Measurements from ENCODE around the gene KCTD13. TPM values are rescaled to one million over a fixed set of nuclear protein-coding genes. Genes with fewer than 3 reads are reported as not detected.
A peak's percentile ranks its signal among the peaks of the same experiment; 100 is the strongest.

KCTD13 gene
- polyA plus RNA-seq, 2 of the 4 experiments (the other 2 are of a cell fraction), result 12.7 to 14.6 TPM

GRCh38 chr16:29903590-29903989, 22.4 kb downstream of the KCTD13 start:
- no peaks in the 10 kb centered on the region for H3K9me3 ChIP-seq
- H3K27ac ChIP-seq, result no peak overlapping the region
- no peak overlapping the region for H3K4me3 ChIP-seq
- no peak for TF ChIP-seq TP53 (CRISPR knock-in tag; IDR thresholded peaks at IDR 0.05)
- TF ChIP-seq NFE2L2 (conservative IDR thresholded peaks at IDR 0.05; ENCODE audit: low read length), result no peak
- no peak for TF ChIP-seq ELK1 (IDR thresholded peaks at IDR 0.05; ENCODE audit: low read depth, low read length)
- TF ChIP-seq PHF8 (IDR thresholded peaks at IDR 0.05; ENCODE audit: borderline replicate concordance, low read depth), result no peak
- TF ChIP-seq CEBPB (IDR thresholded peaks at IDR 0.05), result no peak
- no peak for TF ChIP-seq GATA3 (IDR thresholded peaks at IDR 0.05; ENCODE audit: borderline replicate concordance)
- no peak for TF ChIP-seq RAD21 (conservative IDR thresholded peaks at IDR 0.05 in 1 of 2, IDR thresholded peaks at IDR 0.05 in 1 of 2)
- ATAC-seq, result no peak
- no peak for DNase-seq (ENCODE audit: low read depth in 1 of 2, low spot score in 1 of 2)
- peaks cover 15% of the 10 kb centered on the region for H3K4me1 ChIP-seq
- ChIA-PET CTCF (interaction anchor here (1.4 to 5.4 kb wide), 3 partner anchors 12 to 101 kb away, joined by 4 to 41 read pairs (median 12); partner anchors contain the start of gene KCTD13), POLR2A (no interaction called here)
- WGBS (ENCODE audit: missing lambda C conversion rate), result 94% methylated on average over 4 of the region's 4 CpGs
- FAIRE-seq, result no peak
- no peak overlapping the region for H3K4me2 ChIP-seq

GRCh38 chr16:29901607-29901945, 24.4 kb downstream of the KCTD13 start:
- no peak for DNase-seq (ENCODE audit: low read depth in 1 of 2, low spot score in 1 of 2)
- WGBS (ENCODE audit: missing lambda C conversion rate), result 89% methylated on average over 18 of the region's 19 CpGs
- Histone ChIP-seq H3K4me3 (peak overlapping the region; percentile 68; the same call in 2 of the 3 replicates), H3K4me2 (peak overlapping the region; percentile 98), H3K4me1 (peaks cover 16% of the 10 kb centered on the region), H3K9me3 (no peaks in the 10 kb centered on the region), H3K27ac (peak overlapping the region in 1 of 2 experiments; percentile 88; a peak in 3 of 6 replicates)
- TF ChIP-seq FOXS1 (CRISPR knock-in tag; IDR thresholded peaks at IDR 0.05), result no peak
- no peak for TF ChIP-seq EHF (CRISPR knock-in tag; IDR thresholded peaks at IDR 0.05)
- TF ChIP-seq SMC3 (IDR thresholded peaks at IDR 0.05), result no peak
- TF ChIP-seq ZC3H11A (IDR thresholded peaks at IDR 0.05), result no peak
- TF ChIP-seq EHMT2 (IDR thresholded peaks at IDR 0.05; ENCODE audit: low read depth), result no peak
- no peak for TF ChIP-seq POLR2AphosphoS2 (conservative IDR thresholded peaks at IDR 0.05; ENCODE audit: low read length)
- ChIA-PET CTCF (interaction anchor here (0.6 to 5.4 kb wide), 11 partner anchors 8 to 201 kb away, joined by 3 to 41 read pairs (median 4); no protein-coding TSS in a partner anchor), POLR2A (interaction anchor here (0.8 kb wide), 1 partner anchor 72 kb away, joined by 3 read pairs; the partner anchor contains the start of gene TAOK2)
- no peak for FAIRE-seq
- ATAC-seq, result no peak

- no peak for FAIRE-seq
- 75% methylated on average over 31 of the region's 31 CpGs for WGBS (ENCODE audit: missing lambda C conversion rate)
- peak in 1 of 2 experiments; percentile 0; a peak in 2 of 6 replicates for ATAC-seq
These were observed 25.0 kb downstream of the KCTD13 start for GRCh38 chr16:29900888-29901606.

More at GRCh38 chr16:29900888-29901606, 25.0 kb downstream of the KCTD13 start:
- H3K4me2 ChIP-seq, result peak overlapping the region; percentile 98
- peak overlapping the region; percentile 80 to 88 for H3K27ac ChIP-seq
- no peak for TF ChIP-seq ESRRA (IDR thresholded peaks at IDR 0.05; ENCODE audit: borderline replicate concordance, low read length)
- no peak for TF ChIP-seq CBX8 (IDR thresholded peaks at IDR 0.05)
- no peak for TF ChIP-seq ZSCAN20 (CRISPR knock-in tag; IDR thresholded peaks at IDR 0.05)
- TF ChIP-seq POLR2AphosphoS2 (conservative IDR thresholded peaks at IDR 0.05; ENCODE audit: low read length), result no peak
- TF ChIP-seq ATOH8 (CRISPR knock-in tag; IDR thresholded peaks at IDR 0.05; ENCODE audit: low read depth), result no peak
- no peak for TF ChIP-seq KDM1A (IDR thresholded peaks at IDR 0.05; ENCODE audit: low read depth)
- TF ChIP-seq JUN (IDR thresholded peaks at IDR 0.05), result no peak
- TF ChIP-seq HOXB5 (CRISPR knock-in tag; IDR thresholded peaks at IDR 0.05), result no peak
- no peak for TF ChIP-seq HOXB13 (CRISPR knock-in tag; IDR thresholded peaks at IDR 0.05; ENCODE audit: low read depth)
- no peak for TF ChIP-seq CEBPB (IDR thresholded peaks at IDR 0.05)
- TF ChIP-seq EHF (CRISPR knock-in tag; IDR thresholded peaks at IDR 0.05), result no peak
- TF ChIP-seq SMC3 (IDR thresholded peaks at IDR 0.05), result no peak
- no peak for TF ChIP-seq GATA3 (IDR thresholded peaks at IDR 0.05; ENCODE audit: borderline replicate concordance)
- TF ChIP-seq PHF8 (IDR thresholded peaks at IDR 0.05; ENCODE audit: borderline replicate concordance, low read depth), result no peak
- no peak for TF ChIP-seq PBX3 (IDR thresholded peaks at IDR 0.05)
- TF ChIP-seq TP53 (CRISPR knock-in tag; IDR thresholded peaks at IDR 0.05), result no peak
- no peak for TF ChIP-seq RNF2 (IDR thresholded peaks at IDR 0.05; ENCODE audit: borderline replicate concordance, low read depth)
- TF ChIP-seq CBX2 (IDR thresholded peaks at IDR 0.05; ENCODE audit: borderline replicate concordance, low read depth), result no peak
- peak overlapping the region; percentile 68 for H3K4me3 ChIP-seq
- CTCF ChIA-PET, result interaction anchor here (0.6 to 5.4 kb wide), 16 partner anchors 8 to 201 kb away, joined by 3 to 41 read pairs (median 4); no protein-coding TSS in a partner anchor
- H3K9me3 ChIP-seq, result no peaks in the 10 kb centered on the region
- no peak for DNase-seq (ENCODE audit: low read depth in 1 of 2, low spot score in 1 of 2)
- POLR2A ChIA-PET, result interaction anchor here (0.8 to 2.3 kb wide), 5 partner anchors 10 to 73 kb away, joined by 3 to 12 read pairs (median 8); partner anchors contain the start of genes KCTD13 and TAOK2
- H3K4me1 ChIP-seq, result peaks cover 16% of the 10 kb centered on the region

Measured in A549 (cell line).